ENCODE data around the gene CCSER1.
"Not testable (repeated sequence)": the region's sequence is repeated elsewhere in the genome, so short reads cannot be mapped to it uniquely, and the experiment has no call there.

Gene CCSER1

GRCh38 chr4:90845777-90846176, 718.6 kb downstream of the CCSER1 start:
- no peak for DNase-seq

GRCh38 chr4:90852237-90852636, 725.0 kb downstream of the CCSER1 start:
- DNase-seq, result no peak

GRCh38 chr4:90855111-90855510, 727.9 kb downstream of the CCSER1 start:
- DNase-seq, result no peak

DNA sequence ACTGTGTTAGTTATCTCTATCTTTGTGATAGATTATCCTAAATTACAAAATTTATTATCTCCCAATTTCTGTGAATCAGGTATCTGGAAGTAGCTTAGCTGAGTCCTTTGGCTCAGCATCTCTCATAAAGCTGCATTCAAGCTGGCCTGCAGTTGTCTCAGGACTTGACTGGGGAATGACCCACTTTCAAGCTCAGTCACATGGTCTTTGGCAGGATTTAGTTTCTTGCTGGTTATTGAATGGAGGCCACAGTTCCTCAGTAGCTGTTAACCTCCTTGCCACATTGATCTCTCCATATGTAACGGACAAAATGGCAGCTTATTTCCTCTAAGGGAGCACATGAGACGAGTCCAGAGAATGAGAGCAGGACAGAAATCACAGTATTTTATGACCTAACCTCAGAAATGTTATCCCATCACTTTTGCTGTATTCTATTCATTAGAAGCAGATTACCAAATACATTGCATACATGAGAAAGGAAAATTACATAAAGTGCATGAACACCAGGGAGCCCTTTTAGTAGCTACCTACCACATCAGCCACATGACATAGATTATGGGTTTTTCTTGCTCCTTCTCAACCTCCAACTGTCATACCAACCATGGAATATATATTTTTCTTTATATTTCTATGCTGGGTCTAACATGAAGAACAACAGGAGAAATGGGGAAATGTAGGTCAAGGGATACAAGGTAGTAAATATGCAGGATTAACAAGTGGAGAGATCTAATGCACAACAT, 730.1 kb downstream of the CCSER1 start:
- no peak for DNase-seq

DNA sequence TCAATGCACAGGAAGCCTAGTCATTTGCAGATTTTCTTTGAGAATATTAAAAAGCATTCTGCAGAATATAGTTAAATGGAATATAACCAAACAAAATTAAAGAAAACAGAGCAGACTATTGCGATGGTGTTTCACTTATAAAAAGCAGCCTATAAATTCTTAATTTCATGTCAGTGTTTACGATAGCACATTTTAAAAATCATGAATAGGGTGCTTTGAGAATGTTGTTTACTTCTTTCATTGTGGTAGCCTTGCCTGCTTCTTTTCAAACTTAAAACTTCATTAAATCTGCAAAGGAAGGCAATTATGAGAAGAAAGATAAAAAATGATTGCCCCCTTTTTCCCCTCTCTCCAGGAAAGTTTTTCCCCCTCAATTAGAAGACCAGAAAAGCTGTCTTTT, 748.6 kb downstream of the CCSER1 start:
- no peak for DNase-seq

DNA sequence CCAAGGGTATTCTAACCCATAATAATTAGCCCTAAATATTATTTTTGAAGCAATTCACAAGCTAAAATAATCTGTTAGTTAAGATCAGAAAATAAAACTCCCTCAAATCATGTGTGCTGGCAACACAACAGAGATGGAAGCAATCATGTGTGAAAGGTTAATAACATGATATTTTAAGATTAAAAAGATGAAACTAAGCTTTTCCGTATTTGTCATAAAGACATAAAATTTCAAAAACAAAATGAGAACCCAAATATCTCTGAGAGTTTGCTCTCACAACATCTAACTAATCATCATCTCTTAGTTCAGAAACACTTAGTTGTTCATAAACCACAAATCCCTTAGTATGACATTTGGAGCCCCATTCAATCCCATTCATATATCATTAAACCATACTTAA, 749.1 kb downstream of the CCSER1 start:
- DNase-seq, result no peak

DNA sequence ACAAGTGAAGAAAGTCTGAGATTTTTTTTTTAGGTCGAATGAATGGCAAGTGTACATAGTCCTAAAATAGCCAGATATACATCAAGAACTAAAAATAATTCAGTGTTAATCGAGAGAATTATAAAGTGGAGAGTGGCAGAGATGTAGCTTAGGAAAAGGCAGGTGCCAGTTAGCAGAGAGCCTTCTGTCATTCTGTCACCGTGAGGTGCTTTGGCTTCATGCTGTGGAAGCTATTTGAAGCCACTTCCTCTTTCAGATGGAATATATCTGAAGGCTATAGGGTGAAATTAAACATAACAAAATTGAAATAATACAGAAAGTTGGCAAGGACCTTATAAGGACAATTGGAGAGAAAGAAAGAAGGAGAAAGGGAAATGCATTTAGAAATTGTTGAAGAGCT, 756.3 kb downstream of the CCSER1 start:
- no peak for DNase-seq

DNA sequence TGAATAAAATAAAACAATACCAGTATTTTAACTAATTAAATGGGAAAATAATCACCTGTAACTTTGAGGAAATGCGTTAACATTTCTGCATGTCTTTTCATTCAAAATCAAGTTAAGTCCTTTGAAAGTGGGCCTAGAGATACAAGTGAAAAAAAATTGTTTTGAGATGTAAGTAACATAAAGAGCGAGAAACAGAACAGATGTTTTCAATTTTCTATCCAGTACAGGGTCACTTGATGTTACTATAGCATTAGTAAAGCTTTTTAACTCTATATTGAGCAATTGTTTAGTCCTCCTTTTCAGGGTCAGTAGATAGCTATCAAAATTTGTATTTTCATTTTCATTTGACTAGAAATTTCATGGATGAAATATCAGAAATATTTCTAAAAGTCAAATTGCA, 761.4 kb downstream of the CCSER1 start:
- DNase-seq, result no peak

DNA sequence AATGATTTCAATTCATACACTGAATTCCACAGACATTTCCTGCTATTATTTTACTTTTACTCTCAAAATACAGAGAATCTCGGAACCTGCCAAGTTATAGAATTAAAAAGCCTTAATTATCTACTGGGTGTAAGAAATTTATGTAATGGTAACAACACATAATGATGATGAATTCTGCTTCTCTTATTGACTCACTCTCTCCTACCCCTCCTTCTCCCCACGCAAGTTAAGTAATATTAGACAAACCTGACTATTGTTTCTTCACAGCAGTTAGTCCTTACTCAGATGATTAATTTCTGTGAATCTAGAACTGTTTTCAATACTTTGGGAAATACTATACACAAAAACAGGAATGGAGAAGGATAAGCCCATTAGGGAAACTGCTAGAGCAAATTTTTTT, 762.0 kb downstream of the CCSER1 start:
- DNase-seq, result no peak

DNA sequence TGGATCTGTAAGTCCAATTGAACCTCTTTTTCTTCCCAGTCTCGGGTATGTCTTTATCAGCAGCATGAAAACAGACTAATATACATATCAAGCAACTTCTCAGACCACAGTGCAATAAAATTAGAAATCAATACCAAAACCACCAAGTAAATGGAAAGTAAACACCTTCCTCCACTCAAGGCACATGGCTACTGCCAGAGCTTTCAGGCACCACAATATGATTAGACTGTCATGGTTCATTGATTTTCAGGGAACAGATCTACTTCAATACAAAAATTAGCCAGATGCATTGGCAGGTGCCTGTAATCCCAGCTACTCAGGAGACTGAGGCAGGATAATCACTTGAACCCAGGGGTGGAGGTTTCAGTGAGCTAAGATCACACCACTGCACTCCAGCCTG, 776.2 kb downstream of the CCSER1 start:
- DNase-seq, result not testable (repeated sequence)

GRCh38 chr4:90904021-90904420, 776.8 kb downstream of the CCSER1 start:
- DNase-seq, result no peak

GRCh38 chr4:90906239-90906638, 779.0 kb downstream of the CCSER1 start:
- no peak for DNase-seq

DNA sequence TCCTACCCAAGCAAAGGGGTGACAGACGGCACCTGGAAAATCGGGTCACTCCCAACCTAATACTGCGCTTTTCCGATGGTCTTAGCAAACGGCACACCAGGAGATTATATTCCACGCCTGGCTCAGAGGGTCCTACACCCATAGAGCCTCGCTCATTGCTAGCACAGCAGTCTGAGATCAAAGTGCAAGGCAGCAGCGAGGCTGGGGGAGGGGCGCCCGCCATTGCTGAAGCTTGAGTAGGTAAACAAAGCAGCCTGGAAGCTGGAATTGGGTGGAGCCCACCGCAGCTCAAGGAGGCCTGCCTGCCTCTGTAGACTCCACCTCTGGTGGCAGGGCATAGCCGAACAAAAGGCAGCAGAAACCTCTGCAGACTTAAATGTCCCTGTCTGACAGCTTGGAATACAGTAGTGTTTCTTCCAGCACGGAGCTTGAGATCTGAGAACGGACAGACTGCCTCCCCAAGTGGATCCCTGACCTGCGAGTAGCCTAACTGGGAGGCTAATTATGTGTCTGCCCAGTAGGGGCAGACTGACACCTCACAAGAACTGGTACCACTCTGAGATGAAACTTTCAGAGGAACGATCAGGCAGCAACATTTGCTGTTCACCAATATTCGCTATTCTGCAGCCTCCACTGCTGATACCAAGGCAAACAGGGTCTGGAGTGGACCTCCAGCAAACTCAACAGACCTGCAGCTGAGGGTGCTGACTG, 784.7 kb downstream of the CCSER1 start:
- not testable (repeated sequence) for DNase-seq

DNA sequence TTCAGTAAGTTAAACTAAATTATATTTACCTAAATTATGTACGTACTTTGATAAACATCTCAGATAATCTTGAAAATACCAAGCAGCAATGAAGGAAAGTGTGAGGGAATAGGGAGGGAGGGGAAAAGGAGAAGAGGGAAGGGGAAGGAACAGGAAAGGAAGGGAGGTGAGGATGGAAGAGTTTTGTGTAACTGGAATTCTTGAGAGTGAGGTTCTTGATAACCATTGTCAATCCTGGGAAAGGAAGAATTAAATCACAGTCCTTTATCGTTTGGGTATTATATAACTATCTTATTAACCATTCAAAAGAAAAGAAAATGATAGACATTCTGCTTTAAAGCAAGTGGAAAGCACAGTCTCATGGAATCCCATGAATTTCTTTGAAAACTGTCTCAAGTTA, 795.0 kb downstream of the CCSER1 start:
- DNase-seq, result no peak

- no peak for DNase-seq
These were observed 799.8 kb downstream of the CCSER1 start for GRCh38 chr4:90926957-90927356.

- DNase-seq, result no peak
These were observed 816.1 kb downstream of the CCSER1 start for GRCh38 chr4:90943311-90943710.

GRCh38 chr4:90946945-90947344, 819.8 kb downstream of the CCSER1 start:
- no peak for DNase-seq

- no peak for DNase-seq
These were observed 823.2 kb downstream of the CCSER1 start for GRCh38 chr4:90950385-90950841.

DNA sequence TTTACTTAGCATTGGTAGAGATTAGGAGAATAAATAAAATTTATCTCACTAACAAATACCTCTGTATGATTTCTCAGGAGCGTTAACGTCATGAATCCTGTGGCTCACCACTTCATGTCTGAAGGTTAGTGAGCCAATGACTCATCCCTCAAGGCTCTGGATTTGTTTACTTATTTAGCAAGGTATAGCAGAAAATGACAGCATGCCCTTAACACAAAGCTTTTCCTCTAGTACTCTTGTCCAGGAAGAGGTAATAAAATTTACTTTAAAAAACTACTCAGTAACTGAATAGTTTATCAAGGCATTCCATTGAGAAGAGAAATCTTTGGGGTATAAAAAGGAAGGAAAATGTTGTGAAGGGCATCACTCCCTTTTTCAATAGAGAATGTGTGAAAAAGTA, 823.8 kb downstream of the CCSER1 start:
- DNase-seq, result no peak

- no peak for DNase-seq
These were observed 831.2 kb downstream of the CCSER1 start for GRCh38 chr4:90958256-90958895.

GRCh38 chr4:90960433-90960832, 833.2 kb downstream of the CCSER1 start:
- no peak for DNase-seq

DNA sequence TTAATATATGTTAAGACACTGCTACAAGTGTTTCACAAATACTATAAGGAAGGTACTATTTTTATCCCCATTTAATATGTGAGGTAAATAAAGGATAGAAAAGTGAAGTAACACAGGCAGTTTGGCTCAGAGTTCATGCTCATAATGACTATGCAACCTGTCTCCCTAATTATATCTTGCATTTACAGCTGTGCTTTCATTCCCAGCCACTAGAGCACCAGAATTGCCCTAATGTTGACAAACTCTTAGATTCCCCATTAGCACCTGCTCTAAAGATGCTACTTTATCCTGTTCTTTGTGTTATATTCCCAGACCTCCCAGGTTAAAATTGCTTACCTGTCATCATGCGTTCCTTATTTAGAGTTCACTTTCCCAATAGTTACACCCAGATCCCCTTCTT, 833.6 kb downstream of the CCSER1 start:
- no peak for DNase-seq

- DNase-seq, result no peak
These were observed 842.8 kb downstream of the CCSER1 start for GRCh38 chr4:90970021-90970420.

DNA sequence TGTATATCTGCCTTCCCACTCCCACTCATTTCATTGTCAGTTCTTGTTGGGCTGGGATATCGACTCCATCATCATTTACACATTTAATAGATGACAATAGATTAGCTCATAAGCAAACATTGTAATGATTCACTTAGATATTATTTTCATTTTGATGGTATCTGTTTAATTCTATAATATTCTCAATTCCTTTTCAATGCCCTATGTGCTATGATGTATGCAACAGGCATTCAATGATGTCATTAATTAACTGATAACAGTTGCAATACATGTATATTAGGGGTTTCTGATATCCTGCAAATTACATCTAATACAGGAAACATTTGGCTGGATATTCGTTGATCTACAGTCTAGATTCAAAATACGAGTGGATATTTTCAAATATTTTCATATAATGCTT, 850.5 kb downstream of the CCSER1 start:
- DNase-seq, result no peak
